Activated T-cell treated with anti-CD3 and anti-CD28 coated beads for 4 hours (primary cell): ENCODE data around the gene APC2.
"Not testable (repeated sequence)": the region's sequence is repeated elsewhere in the genome, so short reads cannot be mapped to it uniquely, and the experiment has no call there.

Source experiments
- DNase-seq: peaks from one replicate; pipeline ENCODE4 v3.0.0-alpha.2; 2020

APC2 gene

GRCh38 chr19:1417145-1417544 is 32.8 kb upstream of the APC2 start:
- no peak for DNase-seq

GRCh38 chr19:1417681-1418495 is 32.0 kb upstream of the APC2 start:
- DNase-seq: no peak

DNA sequence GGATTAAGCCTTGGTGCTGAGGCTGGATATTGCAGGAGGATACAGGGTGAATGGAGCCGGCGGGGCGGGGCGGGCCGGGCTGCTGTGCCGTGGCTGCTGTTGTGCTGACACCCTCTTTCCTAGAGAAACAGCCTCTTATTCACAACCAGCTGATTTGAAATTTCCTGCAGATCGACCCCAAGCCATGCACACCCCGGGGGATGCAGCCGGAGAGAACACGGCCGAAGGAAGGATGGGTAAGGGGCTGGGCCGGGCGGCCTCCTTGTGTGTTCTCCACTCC is 31.5 kb upstream of the APC2 start:
- no peak for DNase-seq

DNA sequence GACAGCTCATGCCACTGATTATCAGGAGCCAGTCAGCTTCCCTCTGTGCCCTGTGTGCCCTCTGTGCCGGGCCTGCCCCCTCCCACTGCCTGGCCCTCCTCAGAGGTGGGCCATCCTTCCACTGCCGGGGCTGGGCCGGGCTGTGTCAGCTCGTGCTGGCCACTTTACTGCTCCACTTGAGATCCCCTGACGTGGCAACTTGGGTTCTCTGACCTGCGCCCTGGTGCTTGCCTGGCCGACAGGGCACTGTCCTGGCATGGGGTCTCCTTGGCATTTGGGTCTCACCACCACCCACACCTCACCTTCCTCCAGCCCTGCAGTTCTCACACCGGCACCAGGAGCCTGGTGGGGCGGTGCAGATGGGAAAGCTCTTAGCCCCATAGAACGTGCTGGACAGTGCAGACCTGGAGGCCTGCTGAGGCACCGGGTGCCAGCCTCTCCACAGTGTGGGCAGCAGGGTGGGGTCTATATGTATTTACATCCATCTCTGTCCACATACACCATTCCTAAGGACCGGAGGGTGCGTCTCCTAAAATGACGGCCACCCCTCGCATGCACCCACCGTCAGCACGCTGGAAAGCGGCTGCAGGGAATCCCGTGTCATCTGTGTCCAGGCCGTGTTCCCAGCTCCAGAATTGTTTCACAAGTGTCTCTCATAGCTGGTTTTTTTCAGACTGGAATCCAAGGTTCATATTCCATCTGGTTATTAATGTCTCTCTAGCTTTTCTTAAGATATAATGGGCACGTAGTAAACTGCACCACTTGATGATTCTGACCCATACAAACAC is 30.8 kb upstream of the APC2 start:
- DNase-seq: no peak

DNA sequence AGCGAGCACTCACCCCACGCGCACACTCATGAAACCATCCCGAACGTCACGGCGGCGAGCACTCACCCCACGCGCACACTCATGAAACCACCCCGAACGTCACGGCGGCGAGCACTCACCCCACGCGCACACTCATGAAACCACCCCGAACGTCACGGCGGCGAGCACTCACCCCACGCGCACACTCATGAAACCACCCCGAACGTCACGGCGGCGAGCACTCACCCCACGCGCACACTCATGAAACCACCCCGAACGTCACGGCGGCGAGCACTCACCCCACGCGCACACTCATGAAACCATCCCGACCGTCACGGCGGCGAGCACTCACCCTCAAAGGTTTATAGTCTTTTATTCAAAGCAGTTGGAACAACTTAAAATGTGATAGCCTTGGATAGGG is 29.8 kb upstream of the APC2 start:
- DNase-seq: not testable (repeated sequence)

DNA sequence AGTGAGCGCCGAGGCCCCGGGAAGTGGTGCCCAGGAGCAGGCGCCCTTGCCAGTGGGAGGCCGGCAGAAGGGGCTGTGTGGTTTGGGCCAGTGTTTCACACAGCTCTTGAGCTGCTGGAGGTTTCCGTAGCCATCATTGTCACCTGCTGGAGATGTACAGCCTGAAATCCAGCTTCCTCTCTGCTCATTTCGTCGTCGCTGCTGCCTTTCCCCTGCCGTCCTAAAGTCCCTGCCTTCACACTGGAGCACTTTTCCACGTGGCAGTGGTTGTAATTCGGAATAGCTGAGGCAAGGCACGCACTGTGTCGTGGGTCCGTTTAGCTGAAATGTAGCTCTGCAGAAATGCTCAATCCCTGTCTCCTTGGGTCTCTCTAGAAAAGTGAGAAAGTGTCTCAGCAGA is 29.3 kb upstream of the APC2 start:
- no peak for DNase-seq

- DNase-seq: no peak
These were observed 28.5 kb upstream of the APC2 start for GRCh38 chr19:1421218-1421957.

DNA sequence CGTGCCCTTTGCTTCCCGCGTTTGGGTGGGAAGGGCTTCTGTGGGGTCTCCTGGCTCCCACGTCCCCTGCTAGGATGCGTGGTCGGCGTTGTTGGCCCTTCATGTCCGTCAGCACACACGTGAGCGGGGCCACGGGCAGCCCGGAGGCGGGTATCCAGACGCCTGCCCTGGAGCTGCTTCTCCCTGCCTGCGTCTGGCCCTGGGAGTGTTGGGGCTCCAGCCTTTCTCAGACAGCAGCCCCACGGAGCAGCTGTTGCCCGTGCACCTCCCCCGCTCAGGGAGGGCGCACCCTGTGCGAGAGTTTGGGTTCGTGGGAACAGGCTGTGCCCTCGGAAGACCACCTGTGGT is 28.0 kb upstream of the APC2 start:
- DNase-seq: no peak

GRCh38 chr19:1422360-1422759 is 27.6 kb upstream of the APC2 start:
- no peak for DNase-seq

DNA sequence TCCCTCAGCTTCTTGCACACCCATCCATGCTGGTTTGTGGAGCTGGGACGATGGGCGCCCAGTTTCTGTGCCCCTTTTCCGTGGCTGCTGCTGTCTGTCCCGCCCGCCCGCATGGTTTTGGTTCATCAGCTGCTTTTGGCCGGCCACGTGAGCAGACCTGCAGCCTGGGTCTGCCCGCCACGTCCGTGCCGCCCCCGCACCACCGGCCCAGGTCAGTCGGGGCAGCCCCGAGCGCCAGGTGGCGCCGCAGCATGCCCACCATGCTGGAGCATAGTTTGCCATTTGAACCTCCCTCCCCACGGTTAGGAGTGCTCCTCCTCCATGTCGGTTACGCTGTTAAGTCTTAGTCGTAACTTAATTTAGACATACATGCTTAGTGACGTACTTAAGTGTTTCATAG is 27.0 kb upstream of the APC2 start:
- no peak for DNase-seq

DNA sequence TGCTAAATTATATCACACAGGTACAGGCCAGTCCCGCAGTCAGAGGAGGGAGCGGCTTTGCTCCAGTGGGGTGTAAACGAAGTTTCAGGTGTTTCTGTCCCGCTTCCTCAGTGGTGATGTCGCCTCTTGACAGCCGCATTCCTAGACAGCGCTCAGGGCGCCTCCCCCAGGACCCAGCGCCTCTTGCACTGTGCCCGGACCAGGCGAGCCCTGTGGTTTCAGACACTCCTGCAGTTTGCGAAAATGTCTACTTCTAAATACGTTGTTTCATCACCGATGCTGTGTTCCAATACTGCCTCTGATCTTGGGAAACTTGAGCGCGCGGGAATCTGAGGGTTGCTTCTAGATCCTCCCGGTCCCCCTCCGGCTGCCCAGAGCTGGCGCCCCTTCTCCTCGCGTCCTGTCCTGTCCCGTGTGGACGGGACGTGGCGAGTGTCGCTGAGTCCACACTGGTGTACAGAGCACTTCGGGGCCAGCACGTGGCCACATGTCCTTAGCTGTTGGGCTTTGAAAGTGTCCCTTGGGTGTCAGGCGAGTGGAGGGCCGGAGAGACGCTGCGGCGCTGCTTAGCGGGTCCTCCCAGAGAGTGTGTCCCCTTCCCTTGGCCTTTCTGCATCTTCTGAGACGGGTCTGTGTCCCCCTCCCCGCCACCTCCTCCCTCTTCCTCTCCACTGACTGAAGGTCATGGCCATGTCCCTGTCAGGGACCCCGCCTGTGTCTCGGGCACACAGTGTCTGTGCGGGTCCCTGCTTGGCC is 26.3 kb upstream of the APC2 start:
- DNase-seq: no peak

GRCh38 chr19:1424192-1424955 is 25.5 kb upstream of the APC2 start:
- no peak for DNase-seq

GRCh38 chr19:1425102-1425837 is 24.7 kb upstream of the APC2 start:
- no peak for DNase-seq

DNA sequence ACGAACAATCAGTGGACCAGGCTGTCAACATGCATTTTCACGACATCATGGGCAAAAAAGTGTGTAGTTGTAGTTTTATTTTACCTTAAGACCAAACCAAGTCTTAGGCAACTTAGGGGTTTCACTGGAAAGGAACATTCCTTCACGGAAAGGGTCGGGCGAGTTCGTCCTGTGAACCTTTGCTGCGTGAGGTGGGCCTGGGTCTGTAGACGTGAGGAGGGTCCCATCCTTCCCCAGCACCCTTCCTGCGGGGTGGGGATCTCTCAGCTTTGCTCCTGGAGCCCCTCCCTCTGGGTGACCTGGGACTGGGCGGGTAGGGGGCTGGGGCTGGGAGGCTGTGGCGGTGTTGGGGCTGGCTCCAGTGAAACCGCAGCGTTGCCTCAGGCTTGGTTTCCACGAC is 24.0 kb upstream of the APC2 start:
- DNase-seq: no peak

GRCh38 chr19:1426736-1427135 is 23.2 kb upstream of the APC2 start:
- no peak for DNase-seq

GRCh38 chr19:1427221-1427920 is 22.6 kb upstream of the APC2 start:
- DNase-seq: no peak

- DNase-seq: no peak
These were observed 21.1 kb upstream of the APC2 start for GRCh38 chr19:1428738-1429391.

- no peak for DNase-seq
These were observed 20.2 kb upstream of the APC2 start for GRCh38 chr19:1429750-1430149.

DNA sequence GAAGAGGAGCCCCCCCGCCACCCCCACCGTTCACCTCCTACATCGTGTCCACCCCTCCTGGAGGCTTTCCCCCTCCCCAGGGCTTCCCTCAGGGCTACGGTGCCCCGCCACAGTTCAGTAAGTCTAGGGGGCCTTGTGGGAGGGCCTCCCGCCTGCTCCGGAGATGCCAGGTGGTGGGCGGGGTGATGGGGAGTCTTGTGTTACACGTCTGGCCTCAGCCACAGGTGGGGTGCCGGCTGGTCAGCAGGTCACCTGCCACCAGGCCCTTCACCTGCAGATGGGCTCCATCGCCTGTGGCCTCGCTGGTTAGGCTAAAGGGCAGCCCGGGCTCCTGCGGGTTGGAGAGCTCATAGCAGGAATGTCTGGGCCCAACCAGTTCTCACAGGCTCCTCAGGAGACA is 19.7 kb upstream of the APC2 start:
- DNase-seq: no peak

DNA sequence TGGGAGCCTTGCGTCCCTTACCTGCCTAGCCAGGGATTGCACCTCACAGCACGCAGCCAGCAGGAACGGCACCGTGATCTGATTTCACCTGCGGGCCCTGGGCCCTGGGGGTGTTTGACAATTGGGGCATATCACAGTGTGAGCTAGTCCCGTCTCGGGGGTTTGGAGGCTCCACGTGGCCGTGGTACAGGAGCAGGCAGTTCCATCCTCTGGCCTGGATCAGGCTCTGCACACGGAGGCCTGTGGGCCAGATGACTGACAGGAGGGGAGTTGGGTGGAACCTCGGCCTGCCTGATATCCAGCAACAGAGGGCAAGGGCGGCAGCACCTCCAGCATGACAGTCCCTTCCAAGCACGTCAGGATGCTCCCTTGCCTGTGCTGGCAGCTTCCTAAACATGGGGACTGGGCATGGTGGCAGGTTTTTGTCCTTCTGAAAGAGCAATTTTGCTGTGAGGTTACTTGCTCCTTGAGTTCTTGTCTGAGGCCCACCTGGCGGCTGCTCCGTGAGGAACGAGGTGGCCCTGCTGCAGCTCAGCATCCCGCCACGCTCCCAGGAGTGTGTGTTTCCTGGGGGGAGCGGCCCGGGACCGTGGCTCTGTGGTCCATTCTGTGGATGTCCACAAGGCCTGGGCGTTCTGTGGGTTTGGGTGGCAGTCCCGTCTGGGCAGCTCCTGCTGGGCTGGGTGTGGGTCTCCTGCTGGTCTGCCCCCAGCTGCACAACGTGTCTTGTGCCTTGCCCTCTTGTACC is 18.0 kb upstream of the APC2 start:
- DNase-seq: no peak
